K562 treated with DMSO at 1 percent for 12 hours (cell line): ENCODE measurements around the gene FAM236A. TPM values are rescaled to one million over a fixed set of nuclear protein-coding genes. Genes with fewer than 3 reads are reported as not detected.

Source experiments
- total RNA-seq: library from RNA; unstranded; fragments of 300-600 nt; gene quantifications from 2 replicates; pipeline ENCODE4 v1.2.3, GENCODE V29; 2022; ENCODE audit not compliant: insufficient read depth

The FAM236A gene
- not detected in 2 replicates for total RNA-seq

DNA sequence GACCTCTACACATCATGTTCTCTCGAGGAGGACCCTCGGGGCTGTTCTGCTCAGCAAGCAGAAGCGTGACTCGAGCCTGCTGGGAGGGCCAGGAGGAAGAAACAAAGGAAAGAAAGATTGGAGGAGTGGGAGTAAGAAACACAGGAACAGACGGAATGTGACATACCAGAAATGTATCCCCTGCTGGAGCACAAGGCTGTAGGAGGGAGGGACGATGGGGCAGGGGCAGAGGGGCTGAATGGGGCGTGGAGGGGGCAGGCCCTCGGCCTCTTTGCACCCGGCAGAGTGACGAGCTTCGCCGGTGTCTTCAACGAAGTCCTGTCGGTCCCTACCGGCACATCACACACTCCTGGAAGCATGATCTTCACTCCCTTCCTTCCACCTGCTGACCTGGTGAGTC, at the start of gene FAM236A:
FAM236A (plus strand) TSS at position 301 of the 400 bp plus-strand sequence; CDS start at position 358, 57 bp downstream.

DNA sequence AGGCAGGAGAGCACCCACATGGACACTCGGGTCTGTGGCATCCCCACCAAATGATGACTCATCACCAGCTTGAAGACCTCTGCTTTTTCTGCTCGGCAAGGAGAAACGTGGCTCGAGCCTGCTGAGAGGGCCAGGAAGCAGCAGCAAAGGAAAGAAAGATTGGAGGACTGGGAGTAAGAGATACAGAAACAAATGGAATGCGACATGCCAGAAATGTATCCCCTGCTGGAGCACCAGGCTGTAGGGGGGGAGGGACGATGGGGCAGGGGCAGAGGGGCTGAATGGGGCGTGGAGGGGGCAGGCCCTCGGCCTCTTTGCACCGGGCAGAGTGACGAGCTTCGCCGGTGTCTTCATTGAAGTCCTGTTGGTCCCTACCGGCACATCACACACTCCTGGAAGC, 25.7 kb upstream of the FAM236A start, which contains the start of gene FAM236C:
FAM236C (plus strand) TSS at position 301 of the 400 bp plus-strand sequence. CDS start 100 bp downstream, outside the sequence.

DNA sequence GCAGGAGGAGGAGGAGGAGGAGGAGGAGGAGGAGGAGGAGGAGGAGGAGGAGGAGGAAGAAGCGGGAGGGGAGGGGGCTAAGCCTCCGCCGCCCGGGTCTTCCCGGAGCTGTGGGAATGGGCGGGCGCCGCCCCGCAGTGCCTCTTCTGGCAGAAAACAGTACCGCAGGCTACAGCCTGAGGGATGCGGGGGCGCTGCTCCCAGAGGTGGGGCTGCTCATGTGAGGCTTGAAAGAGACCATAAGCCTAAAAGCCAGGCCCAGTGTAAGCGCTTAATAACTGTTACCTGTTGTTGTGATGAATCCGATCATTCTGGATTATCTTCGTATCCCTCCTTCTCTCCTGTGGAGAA, 5.8 kb downstream of the FAM236A start, which contains the start of gene DMRTC1:
DMRTC1 (minus strand) TSS at position 19 of the 351 bp plus-strand sequence. CDS start 68,143 bp downstream, outside the sequence.

Other genes starting within 250 kb of the FAM236A start
- gene PHKA1, start 223.9 kb upstream of the FAM236A start, total RNA-seq = 2.5 and 10.0 TPM in 2 replicates
- gene DMRTC1B, start 161.3 kb upstream of the FAM236A start, total RNA-seq = not detected in 2 replicates
- not detected in 2 replicates for gene FAM236B, start 155.5 kb upstream of the FAM236A start, total RNA-seq
- not detected in 2 replicates for gene FAM236D, start 130.0 kb upstream of the FAM236A start, total RNA-seq
- not detected in 2 replicates for gene FAM236C, start 25.6 kb upstream of the FAM236A start, total RNA-seq
- gene DMRTC1, start 5.6 kb downstream of the FAM236A start, total RNA-seq = not detected in 2 replicates
- gene PABPC1L2B, start 64.7 kb downstream of the FAM236A start, total RNA-seq = not detected in 2 replicates
- gene PABPC1L2A, start 141.3 kb downstream of the FAM236A start, total RNA-seq = not detected in 2 replicates